ENCODE data around the gene KLHL35. TPM values are rescaled to one million over a fixed set of nuclear protein-coding genes. Genes with fewer than 3 reads are reported as not detected.
"Not testable (repeated sequence)": the region's sequence is repeated elsewhere in the genome, so short reads cannot be mapped to it uniquely, and the experiment has no call there.

KLHL35 gene
- total and polyA plus RNA-seq, 4 donors, result 0.07 to 0.42 (median 0.15) TPM; not detected in 1

GRCh38 chr11:75380245-75380644 lies 52.8 kb downstream of the KLHL35 start:
- Histone ChIP-seq H3K9ac (ENCODE audit: low read depth in 1 of 2, low read length in 2 of 2) (no peak overlapping the region), H3K9me3 (ENCODE audit: control insufficient read depth in 4 of 4, low read length in 3 of 4) (no peaks in the 10 kb centered on the region), H3K4me3 (ENCODE audit: low read depth in 1 of 3, low read length in 3 of 3) (no peak overlapping the region), H3K4me1 (ENCODE audit: control insufficient read depth in 4 of 4, insufficient read depth in 4 of 4, low read length in 3 of 4) (peaks cover 0 to 5% (median 1%) of the 10 kb centered on the region in 4 donors), H3K36me3 (ENCODE audit: control insufficient read depth in 4 of 4, insufficient read depth in 3 of 4, low read depth in 1 of 4, low read length in 3 of 4) (no peaks in the 10 kb centered on the region), H3K27me3 (ENCODE audit: control insufficient read depth in 4 of 4, insufficient read depth in 4 of 4, low read length in 3 of 4) (no peaks in the 10 kb centered on the region), H3K27ac (ENCODE audit: low read depth in 1 of 2, low read length in 2 of 2) (no peak overlapping the region)
- 85% methylated on average over 2 of the region's 2 CpGs for WGBS
- DNase-seq (ENCODE audit: low spot score), result no peak
- no peak for TF ChIP-seq RXRA (IDR thresholded peaks at IDR 0.05)
- no peak for TF ChIP-seq YY1 (IDR thresholded peaks at IDR 0.05)
- TF ChIP-seq RAD21 (IDR thresholded peaks at IDR 0.05), result no peak
- TF ChIP-seq, protein P1, sequence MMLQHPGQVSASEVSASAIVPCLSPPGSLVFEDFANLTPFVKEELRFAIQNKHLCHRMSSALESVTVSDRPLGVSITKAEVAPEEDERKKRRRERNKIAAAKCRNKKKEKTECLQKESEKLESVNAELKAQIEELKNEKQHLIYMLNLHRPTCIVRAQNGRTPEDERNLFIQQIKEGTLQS (IDR thresholded peaks at IDR 0.05), result no peak
- no peak for TF ChIP-seq HNF4G (IDR thresholded peaks at IDR 0.05)
- no peak for TF ChIP-seq SP1 (IDR thresholded peaks at IDR 0.05)
- TF ChIP-seq FOXA2 (IDR thresholded peaks at IDR 0.05), result no peak
- TF ChIP-seq, protein P2, sequence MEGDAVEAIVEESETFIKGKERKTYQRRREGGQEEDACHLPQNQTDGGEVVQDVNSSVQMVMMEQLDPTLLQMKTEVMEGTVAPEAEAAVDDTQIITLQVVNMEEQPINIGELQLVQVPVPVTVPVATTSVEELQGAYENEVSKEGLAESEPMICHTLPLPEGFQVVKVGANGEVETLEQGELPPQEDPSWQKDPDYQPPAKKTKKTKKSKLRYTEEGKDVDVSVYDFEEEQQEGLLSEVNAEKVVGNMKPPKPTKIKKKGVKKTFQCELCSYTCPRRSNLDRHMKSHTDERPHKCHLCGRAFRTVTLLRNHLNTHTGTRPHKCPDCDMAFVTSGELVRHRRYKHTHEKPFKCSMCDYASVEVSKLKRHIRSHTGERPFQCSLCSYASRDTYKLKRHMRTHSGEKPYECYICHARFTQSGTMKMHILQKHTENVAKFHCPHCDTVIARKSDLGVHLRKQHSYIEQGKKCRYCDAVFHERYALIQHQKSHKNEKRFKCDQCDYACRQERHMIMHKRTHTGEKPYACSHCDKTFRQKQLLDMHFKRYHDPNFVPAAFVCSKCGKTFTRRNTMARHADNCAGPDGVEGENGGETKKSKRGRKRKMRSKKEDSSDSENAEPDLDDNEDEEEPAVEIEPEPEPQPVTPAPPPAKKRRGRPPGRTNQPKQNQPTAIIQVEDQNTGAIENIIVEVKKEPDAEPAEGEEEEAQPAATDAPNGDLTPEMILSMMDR (IDR thresholded peaks at IDR 0.05; ENCODE audit: low read depth, low read length, missing input control), result no peak
- TF ChIP-seq GABPA (IDR thresholded peaks at IDR 0.05 in 1 of 2, conservative IDR thresholded peaks at IDR 0.05 in 1 of 2), result no peak
- TF ChIP-seq, protein P3, sequence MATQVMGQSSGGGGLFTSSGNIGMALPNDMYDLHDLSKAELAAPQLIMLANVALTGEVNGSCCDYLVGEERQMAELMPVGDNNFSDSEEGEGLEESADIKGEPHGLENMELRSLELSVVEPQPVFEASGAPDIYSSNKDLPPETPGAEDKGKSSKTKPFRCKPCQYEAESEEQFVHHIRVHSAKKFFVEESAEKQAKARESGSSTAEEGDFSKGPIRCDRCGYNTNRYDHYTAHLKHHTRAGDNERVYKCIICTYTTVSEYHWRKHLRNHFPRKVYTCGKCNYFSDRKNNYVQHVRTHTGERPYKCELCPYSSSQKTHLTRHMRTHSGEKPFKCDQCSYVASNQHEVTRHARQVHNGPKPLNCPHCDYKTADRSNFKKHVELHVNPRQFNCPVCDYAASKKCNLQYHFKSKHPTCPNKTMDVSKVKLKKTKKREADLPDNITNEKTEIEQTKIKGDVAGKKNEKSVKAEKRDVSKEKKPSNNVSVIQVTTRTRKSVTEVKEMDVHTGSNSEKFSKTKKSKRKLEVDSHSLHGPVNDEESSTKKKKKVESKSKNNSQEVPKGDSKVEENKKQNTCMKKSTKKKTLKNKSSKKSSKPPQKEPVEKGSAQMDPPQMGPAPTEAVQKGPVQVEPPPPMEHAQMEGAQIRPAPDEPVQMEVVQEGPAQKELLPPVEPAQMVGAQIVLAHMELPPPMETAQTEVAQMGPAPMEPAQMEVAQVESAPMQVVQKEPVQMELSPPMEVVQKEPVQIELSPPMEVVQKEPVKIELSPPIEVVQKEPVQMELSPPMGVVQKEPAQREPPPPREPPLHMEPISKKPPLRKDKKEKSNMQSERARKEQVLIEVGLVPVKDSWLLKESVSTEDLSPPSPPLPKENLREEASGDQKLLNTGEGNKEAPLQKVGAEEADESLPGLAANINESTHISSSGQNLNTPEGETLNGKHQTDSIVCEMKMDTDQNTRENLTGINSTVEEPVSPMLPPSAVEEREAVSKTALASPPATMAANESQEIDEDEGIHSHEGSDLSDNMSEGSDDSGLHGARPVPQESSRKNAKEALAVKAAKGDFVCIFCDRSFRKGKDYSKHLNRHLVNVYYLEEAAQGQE (IDR thresholded peaks at IDR 0.05), result no peak
- no peak for TF ChIP-seq HNF4A (conservative IDR thresholded peaks at IDR 0.05)
- TF ChIP-seq, protein P4, sequence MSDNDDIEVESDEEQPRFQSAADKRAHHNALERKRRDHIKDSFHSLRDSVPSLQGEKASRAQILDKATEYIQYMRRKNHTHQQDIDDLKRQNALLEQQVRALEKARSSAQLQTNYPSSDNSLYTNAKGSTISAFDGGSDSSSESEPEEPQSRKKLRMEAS (IDR thresholded peaks at IDR 0.05), result no peak
- TF ChIP-seq, protein P5, sequence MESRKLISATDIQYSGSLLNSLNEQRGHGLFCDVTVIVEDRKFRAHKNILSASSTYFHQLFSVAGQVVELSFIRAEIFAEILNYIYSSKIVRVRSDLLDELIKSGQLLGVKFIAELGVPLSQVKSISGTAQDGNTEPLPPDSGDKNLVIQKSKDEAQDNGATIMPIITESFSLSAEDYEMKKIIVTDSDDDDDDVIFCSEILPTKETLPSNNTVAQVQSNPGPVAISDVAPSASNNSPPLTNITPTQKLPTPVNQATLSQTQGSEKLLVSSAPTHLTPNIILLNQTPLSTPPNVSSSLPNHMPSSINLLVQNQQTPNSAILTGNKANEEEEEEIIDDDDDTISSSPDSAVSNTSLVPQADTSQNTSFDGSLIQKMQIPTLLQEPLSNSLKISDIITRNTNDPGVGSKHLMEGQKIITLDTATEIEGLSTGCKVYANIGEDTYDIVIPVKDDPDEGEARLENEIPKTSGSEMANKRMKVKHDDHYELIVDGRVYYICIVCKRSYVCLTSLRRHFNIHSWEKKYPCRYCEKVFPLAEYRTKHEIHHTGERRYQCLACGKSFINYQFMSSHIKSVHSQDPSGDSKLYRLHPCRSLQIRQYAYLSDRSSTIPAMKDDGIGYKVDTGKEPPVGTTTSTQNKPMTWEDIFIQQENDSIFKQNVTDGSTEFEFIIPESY (IDR thresholded peaks at IDR 0.05), result no peak
- TF ChIP-seq NR2F2 (IDR thresholded peaks at IDR 0.05), result no peak
- no peak for TF ChIP-seq JUND (IDR thresholded peaks at IDR 0.05)
- TF ChIP-seq FOXA1 (IDR thresholded peaks at IDR 0.05), result no peak

DNA sequence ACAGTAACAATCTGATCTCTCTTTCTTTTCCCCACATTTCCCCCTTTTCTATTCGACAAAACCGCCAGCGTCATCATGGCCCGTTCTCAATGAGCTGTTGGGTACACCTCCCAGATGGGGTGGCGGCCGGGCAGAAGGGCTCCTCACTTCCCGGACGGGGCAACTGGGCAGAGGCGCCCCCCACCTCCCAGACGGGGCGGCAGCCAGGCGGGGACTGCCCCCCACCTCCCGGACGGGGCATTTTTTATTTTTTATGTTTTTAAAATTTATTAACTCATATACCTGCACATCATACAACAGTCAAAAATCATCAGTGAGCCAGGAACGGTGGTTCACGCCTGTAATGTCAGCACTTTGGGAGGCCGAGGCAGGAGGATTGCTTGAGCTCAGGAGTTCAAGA lies 54.2 kb downstream of the KLHL35 start:
- not testable (repeated sequence) for H3K27ac ChIP-seq (ENCODE audit: low read depth in 1 of 2, low read length in 2 of 2); H3K36me3 ChIP-seq (ENCODE audit: control insufficient read depth in 4 of 4, insufficient read depth in 3 of 4, low read depth in 1 of 4, low read length in 3 of 4); H3K27me3 ChIP-seq (ENCODE audit: control insufficient read depth in 4 of 4, insufficient read depth in 4 of 4, low read length in 3 of 4); H3K4me1 ChIP-seq (ENCODE audit: control insufficient read depth in 4 of 4, insufficient read depth in 4 of 4, low read length in 3 of 4); H3K9ac ChIP-seq (ENCODE audit: low read depth in 1 of 2, low read length in 2 of 2); H3K4me3 ChIP-seq (ENCODE audit: low read depth in 1 of 3, low read length in 3 of 3); H3K9me3 ChIP-seq (ENCODE audit: control insufficient read depth in 4 of 4, low read length in 3 of 4); DNase-seq (ENCODE audit: low spot score)
- 94% methylated on average over 17 of the region's 17 CpGs for WGBS

Data from liver (tissue), 9 donors.